Right lobe of liver (tissue), 6 donors: Measurements from ENCODE around the gene LRMDA. TPM values are rescaled to one million over a fixed set of nuclear protein-coding genes. Genes with fewer than 3 reads are reported as not detected.
A peak's percentile ranks its signal among the peaks of the same experiment; 100 is the strongest.

Experiments used
- ATAC-seq, 4 donors: fragments of 200-7000 bp; cut with Tn5 transposase; one replicate each; pipeline ENCODE4 v1.9.1; 2020; ENCODE audit warnings: mild to moderate bottlenecking in 4 of 4, moderate library complexity in 4 of 4
- DNase-seq, 3 donors: peaks; one replicate each; pipeline ENCODE4 v3.0.0-alpha.2; 2020
- H3K27ac ChIP-seq, 3 donors: fragments of 200-600 bp; one replicate each; pipeline ENCODE4 v1.8.0; 2022
- H3K27me3 ChIP-seq, 2 donors: fragments of 200-600 bp; one replicate each; pipeline ENCODE4 v1.8.0; 2022
- H3K36me3 ChIP-seq, 4 donors: fragments of 200-600 bp; sonication (generic) in 1 of 4; one replicate each; pipeline versions ENCODE4 v1.5.1 to v1.8.0; 2017 to 2022; ENCODE audit warnings: control low read depth in 1 of 4
- H3K4me1 ChIP-seq, 4 donors: fragments of 200-600 bp; sonication (generic) in 1 of 4; one replicate each; pipeline versions ENCODE4 v1.5.1 to v1.8.0; 2017 to 2022; ENCODE audit warnings: control low read depth in 1 of 4
- H3K4me3 ChIP-seq, 3 donors: fragments of 200-600 bp; one replicate each; pipeline ENCODE4 v1.8.0; 2022
- H3K9me3 ChIP-seq, 4 donors: fragments of 200-600 bp; sonication (generic) in 1 of 4; one replicate each; pipeline versions ENCODE4 v1.5.1 to v1.8.0; 2017 to 2022; ENCODE audit warnings: control low read depth in 1 of 4
- POLR2A ChIP-seq: fragments of 450-650 bp; IDR thresholded peaks from one replicate; pipeline ENCODE4 v1.6.1; 2017; ENCODE audit warnings: antibody characterized with exemption, mild to moderate bottlenecking
- WGBS: methylation state at CpG from one replicate; pipeline ENCODE4 v1.1.6; 2018; ENCODE audit warnings: low coverage, low lambda C conversion rate; ENCODE audit not compliant: insufficient coverage; ENCODE audit errors: missing lambda C conversion rate; 5-methylcytosine and 5-hydroxymethylcytosine counted together
- intact Hi-C, 2 donors: fragments of 100-400 bp; cut with DNase I; formaldehyde crosslinking; loops; one replicate each; pipeline versions ENCODE4 v1.11.2 to v1.14.1; 2022
- total RNA-seq, 6 experiments: library from RNA; depleted of rRNA in 2 of 6; stranded (reverse); fragments of >200 nt in 2 of 6; fragmentation: NEBNext Ultra II Directional in 3 of 6; extraction: Animal tissue kit (Norgen Biotek cat#: 25700) in 3 of 6; gene quantifications; one replicate each; pipeline versions ENCODE4 v1.1.0 to v1.2.4, GENCODE V29; 2016 to 2023
- TF ChIP-seq, protein P1 (sequence below), 4 donors: fragments of 200-600 bp in 3 of 4; fragments of 450-650 bp in 1 of 4; IDR thresholded peaks; one replicate each; pipeline versions ENCODE4 v1.5.1 to v1.8.0; 2016 to 2022; ENCODE audit warnings: antibody characterized with exemption in 4 of 4, mild to moderate bottlenecking in 2 of 4
- donor health status: DM: no; HTN: yes; CAD: no.
- donor health status: DM: no; HTN: no; CAD: no.
- donor health status: DM: no; HTN: no; CAD: no.
- donor health status: DM: no; HTN: yes; CAD: no.
- donor health status: DM: no; HTN: yes; CAD: no.

Gene LRMDA
- total RNA-seq, 6 experiments from 2014 or later: 9.9 to 19.9 (median 16.3) TPM

DNA sequence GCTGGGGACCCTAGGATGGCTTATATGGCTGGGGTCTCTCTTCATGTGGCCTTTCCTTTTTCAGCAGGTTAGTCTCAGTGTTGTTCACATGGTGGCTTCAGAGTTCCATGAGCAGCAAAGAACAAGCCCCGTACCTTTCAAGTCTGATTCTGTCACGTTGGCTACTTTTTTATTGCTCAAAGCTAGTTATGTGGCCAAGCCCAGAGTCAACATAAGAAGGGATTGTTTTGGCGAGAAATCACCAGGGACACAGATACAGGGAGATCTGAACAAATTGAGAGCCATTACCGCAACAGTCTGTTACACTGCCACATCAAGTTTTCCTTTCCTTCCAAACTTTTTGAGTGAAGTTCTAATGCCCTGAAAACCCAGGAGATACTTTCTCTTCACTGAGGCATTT, 770.5 kb downstream of the LRMDA start:
- no peaks in the 10 kb centered on the region for H3K27me3 ChIP-seq
- no peaks in the 10 kb centered on the region for H3K36me3 ChIP-seq
- H3K4me3 ChIP-seq: no peak overlapping the region
- DNase-seq (no peak), ATAC-seq (peak in 1 of 4 donors; percentile 10)
- 20% methylated on average over 1 of the region's 4 CpGs for WGBS
- intact Hi-C loops: no loop called here
- no peaks in the 10 kb centered on the region for H3K4me1 ChIP-seq
- H3K27ac ChIP-seq: no peak overlapping the region
- TF ChIP-seq, protein P1, sequence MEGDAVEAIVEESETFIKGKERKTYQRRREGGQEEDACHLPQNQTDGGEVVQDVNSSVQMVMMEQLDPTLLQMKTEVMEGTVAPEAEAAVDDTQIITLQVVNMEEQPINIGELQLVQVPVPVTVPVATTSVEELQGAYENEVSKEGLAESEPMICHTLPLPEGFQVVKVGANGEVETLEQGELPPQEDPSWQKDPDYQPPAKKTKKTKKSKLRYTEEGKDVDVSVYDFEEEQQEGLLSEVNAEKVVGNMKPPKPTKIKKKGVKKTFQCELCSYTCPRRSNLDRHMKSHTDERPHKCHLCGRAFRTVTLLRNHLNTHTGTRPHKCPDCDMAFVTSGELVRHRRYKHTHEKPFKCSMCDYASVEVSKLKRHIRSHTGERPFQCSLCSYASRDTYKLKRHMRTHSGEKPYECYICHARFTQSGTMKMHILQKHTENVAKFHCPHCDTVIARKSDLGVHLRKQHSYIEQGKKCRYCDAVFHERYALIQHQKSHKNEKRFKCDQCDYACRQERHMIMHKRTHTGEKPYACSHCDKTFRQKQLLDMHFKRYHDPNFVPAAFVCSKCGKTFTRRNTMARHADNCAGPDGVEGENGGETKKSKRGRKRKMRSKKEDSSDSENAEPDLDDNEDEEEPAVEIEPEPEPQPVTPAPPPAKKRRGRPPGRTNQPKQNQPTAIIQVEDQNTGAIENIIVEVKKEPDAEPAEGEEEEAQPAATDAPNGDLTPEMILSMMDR (IDR thresholded peaks at IDR 0.05): no peak
- TF ChIP-seq POLR2A: no peak
- H3K9me3 ChIP-seq: no peaks in the 10 kb centered on the region

DNA sequence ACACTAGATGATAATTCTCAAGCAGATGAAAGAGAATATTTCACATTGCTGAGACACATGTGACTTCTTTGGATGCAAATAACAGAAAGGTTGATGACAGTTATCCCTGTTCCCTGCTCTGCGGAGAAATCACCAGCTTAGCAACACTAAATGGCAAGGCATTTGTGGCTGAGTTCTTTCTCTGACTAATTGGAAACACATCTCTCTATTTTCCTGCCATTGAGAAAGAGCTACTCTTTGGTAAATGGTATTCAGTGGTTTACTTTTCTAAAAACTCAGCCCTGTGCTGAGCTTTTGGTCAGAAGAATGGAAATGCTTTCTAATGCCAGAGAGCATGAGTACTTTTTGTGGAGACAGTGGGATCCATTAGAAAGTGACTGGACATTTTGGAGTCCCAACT, 771.4 kb downstream of the LRMDA start:
- 100% methylated on average over 1 of the region's 1 CpG for WGBS
- H3K4me3 ChIP-seq: no peak overlapping the region
- intact Hi-C loops: no loop called here

DNA sequence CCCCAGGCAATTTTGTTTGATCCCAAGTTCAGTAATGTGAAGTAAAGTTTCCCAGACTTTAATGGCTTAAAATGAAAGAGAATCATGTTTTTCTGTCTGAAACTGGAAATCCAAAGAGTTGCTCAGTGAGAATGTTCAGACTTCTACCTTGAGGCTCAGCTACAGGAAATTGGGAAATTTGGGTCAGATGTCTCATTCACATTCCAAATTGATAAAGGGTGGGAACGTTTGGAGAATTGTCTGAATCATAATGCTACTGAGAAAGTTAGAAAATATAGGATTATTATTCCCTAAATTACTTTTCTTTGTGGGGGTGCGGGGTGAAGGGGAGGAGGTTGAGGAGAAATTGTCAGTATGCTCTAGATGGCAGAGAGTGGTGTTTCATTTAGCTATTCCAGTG, 773.9 kb downstream of the LRMDA start:
- no peak for DNase-seq
- Histone ChIP-seq H3K4me1 (no peaks in the 10 kb centered on the region), H3K4me3 (no peak overlapping the region), H3K27me3 (no peaks in the 10 kb centered on the region), H3K27ac (no peak overlapping the region), H3K9me3 (no peaks in the 10 kb centered on the region), H3K36me3 (no peaks in the 10 kb centered on the region)
- no peak for ATAC-seq
- WGBS: 41% methylated on average over 2 of the region's 2 CpGs
- intact Hi-C loops: no loop called here
- TF ChIP-seq POLR2A: no peak
- TF ChIP-seq, protein P1 (IDR thresholded peaks at IDR 0.05): no peak

More for the DNA sequence above, 771.4 kb downstream of the LRMDA start:
- Histone ChIP-seq H3K4me1 (no peaks in the 10 kb centered on the region), H3K27me3 (no peaks in the 10 kb centered on the region), H3K9me3 (no peaks in the 10 kb centered on the region), H3K36me3 (no peaks in the 10 kb centered on the region), H3K27ac (no peak overlapping the region)
- no peak for TF ChIP-seq POLR2A
- TF ChIP-seq, protein P1 (IDR thresholded peaks at IDR 0.05): no peak
- DNase-seq (no peak), ATAC-seq (no peak)

DNA sequence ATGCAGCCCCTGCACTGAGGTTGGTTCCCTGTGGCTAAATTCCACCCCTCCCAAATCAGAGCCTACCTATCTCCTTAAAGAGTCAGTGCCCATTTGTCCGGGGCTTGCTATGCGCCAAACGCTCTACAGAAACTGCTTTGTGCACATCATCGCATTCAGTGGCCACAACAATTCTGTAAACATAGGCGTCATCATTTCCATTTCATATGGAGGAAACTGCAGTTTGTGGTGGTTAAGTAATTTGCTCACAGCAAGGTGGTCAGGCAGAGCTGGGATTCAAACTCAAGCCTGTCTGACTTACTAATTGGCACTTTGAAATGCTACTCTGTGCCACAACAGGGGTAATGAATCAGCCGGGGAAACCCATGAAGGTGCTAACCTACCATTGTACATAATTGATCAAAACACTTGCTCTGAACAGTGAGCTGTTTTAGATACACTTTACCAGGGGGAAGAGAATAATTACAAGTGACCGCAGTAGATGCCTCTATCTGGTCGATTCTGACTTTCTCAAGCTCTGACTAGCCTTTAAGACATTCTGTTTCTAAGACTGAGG, 775.5 kb downstream of the LRMDA start:
- no peaks in the 10 kb centered on the region for H3K9me3 ChIP-seq
- H3K36me3 ChIP-seq: no peaks in the 10 kb centered on the region
- no peak for TF ChIP-seq POLR2A
- TF ChIP-seq, protein P1 (IDR thresholded peaks at IDR 0.05): no peak
- intact Hi-C loops: no loop called here
- DNase-seq (no peak), ATAC-seq (no peak)
- H3K4me3 ChIP-seq: no peak overlapping the region
- no peaks in the 10 kb centered on the region for H3K4me1 ChIP-seq
- WGBS: 93% methylated on average over 6 of the region's 8 CpGs
- H3K27me3 ChIP-seq: no peaks in the 10 kb centered on the region
- H3K27ac ChIP-seq: no peak overlapping the region

DNA sequence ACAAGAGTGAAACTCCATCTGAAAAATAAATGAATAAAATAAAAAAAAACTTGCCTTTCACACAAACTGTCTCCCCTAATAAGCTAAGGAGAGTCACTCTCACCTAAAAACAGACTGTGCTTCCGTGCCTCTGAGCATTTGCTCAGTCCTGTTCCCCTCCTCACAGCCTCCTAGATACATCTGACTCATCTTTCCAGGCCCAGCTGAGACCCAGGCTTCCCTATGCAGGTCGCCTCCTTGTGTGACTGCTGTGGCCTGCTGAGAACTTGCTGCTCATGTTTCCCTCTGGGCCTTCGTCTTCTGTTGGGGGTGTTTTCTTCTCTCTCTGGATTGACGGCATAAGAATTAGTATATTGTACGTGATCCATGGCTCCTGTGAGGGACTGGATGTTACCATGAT, 777.7 kb downstream of the LRMDA start:
- WGBS: 74% methylated on average over 4 of the region's 5 CpGs
- H3K27me3 ChIP-seq: no peaks in the 10 kb centered on the region
- no peak overlapping the region for H3K27ac ChIP-seq
- ATAC-seq (no peak), DNase-seq (no peak)
- H3K4me3 ChIP-seq: no peak overlapping the region
- intact Hi-C loops: no loop called here
- H3K4me1 ChIP-seq: no peaks in the 10 kb centered on the region
- TF ChIP-seq POLR2A: no peak
- TF ChIP-seq, protein P1 (IDR thresholded peaks at IDR 0.05): no peak
- H3K9me3 ChIP-seq: no peaks in the 10 kb centered on the region
- no peaks in the 10 kb centered on the region for H3K36me3 ChIP-seq
